Measurements from ENCODE around the gene EEF1G.
A peak's percentile ranks its signal among the peaks of the same experiment; 100 is the strongest.
"Not testable (repeated sequence)": the region's sequence is repeated elsewhere in the genome, so short reads cannot be mapped to it uniquely, and the experiment has no call there.

EEF1G gene

GRCh38 chr11:62603072-62603408 is 29.3 kb upstream of the EEF1G start:
- DNase-seq (ENCODE audit: low spot score) = no peak

DNA sequence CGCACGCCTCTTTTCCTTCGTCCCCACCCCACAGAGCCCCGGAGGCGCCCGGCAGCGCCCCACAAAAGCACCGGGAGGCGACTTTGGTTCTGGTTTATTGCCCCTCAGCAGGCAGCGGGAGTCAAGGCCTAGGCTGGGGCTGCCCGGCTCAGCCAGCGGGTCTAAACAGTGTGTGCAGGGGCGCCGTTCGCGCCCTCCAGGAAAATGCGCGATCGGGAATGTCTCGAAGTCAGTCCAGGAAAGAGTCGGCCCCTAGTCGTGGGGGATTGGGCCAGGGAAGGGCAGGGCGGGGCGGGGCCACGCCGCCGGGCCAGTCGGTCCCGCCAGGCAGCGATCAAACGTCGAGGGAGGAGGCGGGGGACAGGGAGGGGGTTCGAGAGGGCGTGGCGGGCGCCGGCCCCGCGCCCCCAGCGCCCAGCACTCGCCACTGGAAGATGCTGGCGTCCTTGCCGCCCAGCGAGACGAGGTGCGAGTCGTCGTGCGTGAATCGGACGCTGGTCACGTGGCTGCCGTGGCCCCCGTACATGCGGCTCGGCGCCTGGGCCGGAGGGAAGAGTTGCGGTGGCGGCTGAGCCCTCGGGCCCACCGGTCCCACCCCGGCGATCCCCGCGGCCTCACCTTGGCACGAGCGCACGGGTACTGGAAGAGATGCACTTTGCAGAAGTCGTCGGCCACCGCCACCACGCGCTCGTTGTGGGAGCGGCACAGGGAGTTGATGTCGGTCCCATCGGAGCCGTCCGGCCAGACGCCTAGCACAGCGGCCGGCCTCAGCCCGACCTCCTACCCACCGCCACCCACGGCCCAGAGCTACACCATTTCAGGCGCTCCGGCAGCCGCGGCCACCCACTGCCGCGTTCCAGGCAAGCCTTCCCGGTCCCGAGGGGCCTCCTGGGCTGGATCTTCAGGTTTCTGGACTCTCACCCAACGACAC is 28.7 kb upstream of the EEF1G start:
- peak; percentile 36 for DNase-seq (ENCODE audit: low spot score)

DNA sequence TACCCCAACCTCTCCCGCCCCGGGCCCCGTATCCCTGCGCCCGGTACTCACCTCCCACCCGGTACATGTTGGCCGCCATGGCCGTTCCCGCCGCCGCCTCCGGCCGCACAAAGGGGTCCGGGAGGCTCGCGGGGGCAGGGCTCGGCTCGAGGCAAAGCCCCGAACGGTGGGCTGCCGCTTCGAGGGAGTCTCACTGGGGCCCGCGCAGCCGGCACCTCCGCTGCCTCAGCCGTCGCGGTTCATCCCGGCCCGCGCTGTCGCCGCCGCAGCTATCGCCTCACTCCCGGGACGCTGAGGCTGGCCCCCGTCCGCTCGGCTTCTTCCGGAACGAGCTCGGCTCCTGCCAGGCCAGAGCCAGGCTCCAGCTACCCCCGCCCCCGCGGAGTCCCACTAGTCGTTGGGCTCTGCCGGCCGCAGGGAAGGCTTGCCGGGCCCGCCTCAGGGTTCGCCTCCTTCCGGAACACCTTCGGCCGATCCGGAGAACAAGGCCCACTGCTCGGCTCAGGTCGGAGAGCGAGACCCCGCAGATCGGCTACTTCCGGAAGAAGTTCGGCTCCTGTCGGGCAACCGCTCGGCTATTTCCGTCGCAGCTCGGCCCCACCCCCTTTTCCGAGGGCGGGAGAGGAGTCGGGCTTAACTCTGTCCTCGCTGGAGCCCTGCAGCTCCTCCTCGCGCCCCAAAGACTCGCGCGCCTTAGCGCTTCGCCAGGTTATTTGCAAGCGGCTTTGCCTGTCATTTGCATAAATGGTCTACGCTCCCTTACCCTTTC is 27.9 kb upstream of the EEF1G start, which contains the start of gene MTA2:
Gene MTA2, minus strand, starts transcription at position 494 of the 769 bp plus-strand sequence. Its CDS starts 415 bp downstream, at position 79.
- DNase-seq (ENCODE audit: low spot score) = peak; percentile 99

GRCh38 chr11:62601122-62601371 is 27.4 kb upstream of the EEF1G start:
- DNase-seq (ENCODE audit: low spot score) = peak; percentile 18

- DNase-seq (ENCODE audit: low spot score) = peak; percentile 19
Observed at GRCh38 chr11:62600367-62601121, 26.9 kb upstream of the EEF1G start.

DNA sequence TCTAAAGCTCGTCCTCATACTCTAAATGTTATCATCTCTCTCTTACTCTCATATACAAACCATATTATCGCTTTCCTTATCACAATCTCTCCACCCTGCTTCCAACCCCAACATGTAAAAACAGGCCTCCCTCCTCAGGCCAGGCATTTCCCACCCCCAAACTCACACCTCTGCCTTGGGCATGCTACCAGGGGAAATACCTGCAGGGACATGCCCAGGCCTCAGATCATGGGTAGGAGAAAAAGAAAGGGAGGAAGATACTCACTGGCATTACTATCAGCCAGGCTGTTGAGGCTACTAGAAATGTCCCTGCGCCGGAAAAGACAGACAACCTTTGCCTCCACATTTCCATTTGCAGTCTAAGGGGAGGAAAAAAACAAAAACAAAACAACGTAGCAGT is 26.2 kb upstream of the EEF1G start:
- DNase-seq (ENCODE audit: low spot score) = no peak

GRCh38 chr11:62599069-62599696 is 25.5 kb upstream of the EEF1G start:
- peak; percentile 98 for DNase-seq (ENCODE audit: low spot score)

DNA sequence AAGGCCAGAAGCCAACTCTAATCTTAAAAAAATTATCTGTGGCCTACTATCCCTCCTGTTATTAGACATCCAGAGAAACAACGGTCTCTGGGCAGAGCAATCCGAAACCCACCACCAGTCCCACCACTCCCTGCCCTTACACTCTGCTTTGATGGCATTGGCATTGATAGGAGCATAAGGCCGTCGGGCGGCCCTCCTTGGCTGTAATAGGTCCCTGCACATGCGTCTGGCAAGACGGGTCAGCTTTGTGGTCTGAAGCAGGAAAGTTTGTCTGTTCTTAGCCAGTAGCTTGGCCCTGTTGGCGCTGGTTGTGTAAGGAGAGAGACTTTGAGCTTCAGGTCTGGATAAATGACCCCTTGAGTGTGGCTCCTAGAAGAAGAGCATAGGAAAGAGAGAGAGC is 21.4 kb upstream of the EEF1G start:
- DNase-seq (ENCODE audit: low spot score) = no peak

DNA sequence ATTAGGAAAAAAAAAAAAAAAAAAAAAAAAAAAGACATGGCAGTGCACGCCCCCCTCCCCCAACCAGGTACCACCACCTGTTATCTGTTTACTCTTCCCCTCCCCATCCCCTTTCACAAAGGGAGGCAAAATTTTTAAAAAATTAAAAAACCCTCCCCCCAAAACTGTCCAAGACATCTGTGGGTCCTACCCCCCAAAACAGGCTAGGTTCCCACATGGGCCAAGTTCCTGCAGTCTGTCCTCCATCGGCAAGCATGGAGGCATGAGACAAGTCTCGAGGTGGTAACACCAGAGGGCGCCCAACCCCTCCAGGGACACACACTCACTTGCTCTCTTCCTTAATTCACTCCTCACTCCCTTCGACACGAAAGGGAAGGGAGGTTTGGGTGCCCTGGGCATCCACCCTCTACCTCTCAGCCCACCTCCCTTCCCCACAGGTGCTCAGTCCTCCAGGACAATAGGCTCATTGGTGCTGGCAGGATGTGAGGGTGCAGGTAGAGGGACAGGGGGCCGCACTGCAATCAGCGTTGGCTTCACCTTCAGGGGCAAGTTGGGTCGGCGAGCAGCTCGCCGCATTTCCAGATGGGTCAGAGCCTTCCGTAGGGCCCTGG is 19.8 kb upstream of the EEF1G start:
- DNase-seq (ENCODE audit: low spot score) = peak; percentile 80

GRCh38 chr11:62592989-62593421 is 19.3 kb upstream of the EEF1G start:
- DNase-seq (ENCODE audit: low spot score) = no peak

GRCh38 chr11:62592146-62592815 is 18.6 kb upstream of the EEF1G start:
- no peak for DNase-seq (ENCODE audit: low spot score)

GRCh38 chr11:62591448-62592145 is 17.9 kb upstream of the EEF1G start, which contains the start of gene TUT1:
TUT1 (minus strand) TSS chr11:62591523; CDS start chr11:62591485, 38 bp downstream.
- DNase-seq (ENCODE audit: low spot score) = peak; percentile 98

GRCh38 chr11:62588966-62589637 is 15.4 kb upstream of the EEF1G start:
- peak; percentile 19 for DNase-seq (ENCODE audit: low spot score)

- not testable (repeated sequence) for DNase-seq (ENCODE audit: low spot score)
Observed at GRCh38 chr11:62585356-62585755, 11.7 kb upstream of the EEF1G start.

GRCh38 chr11:62581735-62582134 is 8.0 kb upstream of the EEF1G start:
- DNase-seq (ENCODE audit: low spot score) = not testable (repeated sequence)

GRCh38 chr11:62580959-62581715 is 7.4 kb upstream of the EEF1G start:
- no peak for DNase-seq (ENCODE audit: low spot score)

DNA sequence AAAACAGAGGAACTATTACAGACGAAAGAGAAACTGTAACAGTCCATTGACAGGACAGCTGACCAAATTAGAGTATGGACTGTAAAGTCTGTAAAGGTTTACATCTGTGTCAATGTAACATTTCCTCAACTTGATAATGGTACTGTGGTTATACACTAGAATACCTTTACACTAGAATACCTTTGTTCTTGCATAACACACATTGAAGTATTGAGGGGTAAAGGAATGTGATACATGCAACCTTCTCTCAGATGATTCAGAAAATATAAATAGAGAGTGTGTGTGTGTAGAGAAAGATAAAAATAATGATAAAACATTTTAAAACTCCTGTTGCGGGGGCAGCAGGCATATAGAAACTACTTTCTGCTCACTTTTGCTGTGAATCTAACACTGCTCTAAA is 5.6 kb upstream of the EEF1G start:
- DNase-seq (ENCODE audit: low spot score) = no peak

DNA sequence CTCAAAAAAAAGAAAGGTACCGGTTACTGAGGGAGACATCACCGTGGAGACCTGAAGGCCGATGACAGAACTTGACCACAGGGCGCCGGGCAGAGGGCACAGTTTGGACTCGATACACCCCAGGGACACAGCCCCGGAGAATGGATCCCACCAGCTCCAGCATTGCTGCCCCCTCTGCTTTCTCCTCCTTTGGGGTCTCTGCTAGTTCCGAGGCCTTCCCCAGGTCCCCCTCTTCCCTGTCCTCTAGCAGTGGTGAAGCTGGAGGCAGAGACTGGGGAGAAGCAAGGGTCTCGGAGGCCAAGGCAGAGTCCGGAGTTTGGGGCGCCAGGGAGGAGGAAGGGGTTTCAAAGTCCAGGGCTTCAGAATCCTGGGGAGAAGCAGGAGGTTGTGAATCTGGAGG is 4.8 kb upstream of the EEF1G start:
- DNase-seq (ENCODE audit: low spot score) = no peak

All from CD4-positive, alpha-beta T cell treated with Interleukin-15 for 4 hours (primary cell).